Glutamatergic neuron (in vitro differentiated cells): ENCODE results near the gene STAB2. TPM values are rescaled to one million over a fixed set of nuclear protein-coding genes. Genes with fewer than 3 reads are reported as not detected.

ENCODE experiments used
- DNase-seq: peaks from one replicate; pipeline ENCODE4 v3.0.0; 2022
- H3K27ac Mint-ChIP-seq: one replicate; pipeline ENCODE4 v1.8.0; 2020; ENCODE audit warnings: mild to moderate bottlenecking, mixed read lengths, inconsistent platforms; ENCODE audit not compliant: unreplicated experiment
- H3K27me3 Mint-ChIP-seq: one replicate; pipeline ENCODE4 v1.8.0; 2020; ENCODE audit warnings: mild to moderate bottlenecking, moderate library complexity, mixed read lengths, inconsistent platforms; ENCODE audit not compliant: unreplicated experiment
- H3K36me3 Mint-ChIP-seq: one replicate; pipeline ENCODE4 v1.8.0; 2020; ENCODE audit warnings: mild to moderate bottlenecking, mixed read lengths, inconsistent platforms; ENCODE audit not compliant: unreplicated experiment
- H3K4me1 Mint-ChIP-seq: one replicate; pipeline ENCODE4 v1.8.0; 2020; ENCODE audit warnings: mild to moderate bottlenecking, low read depth, mixed read lengths, inconsistent platforms; ENCODE audit not compliant: unreplicated experiment
- H3K4me3 Mint-ChIP-seq: one replicate; pipeline ENCODE4 v1.8.0; 2020; ENCODE audit warnings: mild to moderate bottlenecking, mixed read lengths, inconsistent platforms; ENCODE audit not compliant: unreplicated experiment
- H3K9me3 Mint-ChIP-seq: one replicate; pipeline ENCODE4 v1.8.0; 2020; ENCODE audit warnings: mild to moderate bottlenecking, moderate library complexity, mixed read lengths, inconsistent platforms; ENCODE audit not compliant: unreplicated experiment
- CTCF ChIP-seq: fragments of 200-600 bp; sonication (generic); IDR thresholded peaks from one replicate; pipeline ENCODE4 v1.5.0; 2021; ENCODE audit not compliant: partially characterized antibody, unreplicated experiment
- total RNA-seq: library from RNA; stranded (reverse); fragmentation: NEBNext Ultra II Directional; extraction: Animal tissue kit (Norgen Biotek cat#: 25700); gene quantifications from one replicate; pipeline ENCODE4 v1.2.1, GENCODE V29; 2021; ENCODE audit not compliant: unreplicated experiment

STAB2 gene
- total RNA-seq, 1 donor from 2014 or later, result not detected

- H3K9me3 Mint-ChIP-seq, result no peaks in the 10 kb centered on the region
- no peak overlapping the region for H3K27ac Mint-ChIP-seq
- no peak overlapping the region for H3K4me3 Mint-ChIP-seq
- H3K27me3 Mint-ChIP-seq, result no peaks in the 10 kb centered on the region
- TF ChIP-seq CTCF, result no peak
- H3K36me3 Mint-ChIP-seq, result no peaks in the 10 kb centered on the region
- DNase-seq, result no peak
- H3K4me1 Mint-ChIP-seq, result no peaks in the 10 kb centered on the region
Observed at GRCh38 chr12:103691063-103691462, 104.0 kb downstream of the STAB2 start.

- no peaks in the 10 kb centered on the region for H3K9me3 Mint-ChIP-seq
- TF ChIP-seq CTCF, result no peak
- H3K4me3 Mint-ChIP-seq, result no peak overlapping the region
- H3K36me3 Mint-ChIP-seq, result no peaks in the 10 kb centered on the region
- H3K4me1 Mint-ChIP-seq, result no peaks in the 10 kb centered on the region
- DNase-seq, result no peak
- no peaks in the 10 kb centered on the region for H3K27me3 Mint-ChIP-seq
- no peak overlapping the region for H3K27ac Mint-ChIP-seq
Observed at GRCh38 chr12:103696101-103696500, 109.0 kb downstream of the STAB2 start.

GRCh38 chr12:103697971-103698751, 111.1 kb downstream of the STAB2 start:
- no peaks in the 10 kb centered on the region for H3K4me1 Mint-ChIP-seq
- no peaks in the 10 kb centered on the region for H3K27me3 Mint-ChIP-seq
- no peak overlapping the region for H3K27ac Mint-ChIP-seq
- no peaks in the 10 kb centered on the region for H3K9me3 Mint-ChIP-seq
- no peak for TF ChIP-seq CTCF
- no peaks in the 10 kb centered on the region for H3K36me3 Mint-ChIP-seq
- H3K4me3 Mint-ChIP-seq, result no peak overlapping the region
- no peak for DNase-seq

- TF ChIP-seq CTCF, result no peak
- Mint-ChIP-seq H3K27ac (no peak overlapping the region), H3K36me3 (no peaks in the 10 kb centered on the region), H3K4me1 (no peaks in the 10 kb centered on the region), H3K4me3 (no peak overlapping the region), H3K27me3 (no peaks in the 10 kb centered on the region), H3K9me3 (no peaks in the 10 kb centered on the region)
- DNase-seq, result no peak
Observed at GRCh38 chr12:103698752-103699560, 111.9 kb downstream of the STAB2 start.

- no peak overlapping the region for H3K4me3 Mint-ChIP-seq
- no peaks in the 10 kb centered on the region for H3K9me3 Mint-ChIP-seq
- H3K27ac Mint-ChIP-seq, result no peak overlapping the region
- no peak for DNase-seq
- H3K4me1 Mint-ChIP-seq, result no peaks in the 10 kb centered on the region
- H3K27me3 Mint-ChIP-seq, result no peaks in the 10 kb centered on the region
- no peak for TF ChIP-seq CTCF
- H3K36me3 Mint-ChIP-seq, result no peaks in the 10 kb centered on the region
Observed at GRCh38 chr12:103705098-103705497, 118.0 kb downstream of the STAB2 start.
